Neural cell (in vitro differentiated cells): ENCODE data around the gene ZNF79. TPM values are rescaled to one million over a fixed set of nuclear protein-coding genes. Genes with fewer than 3 reads are reported as not detected.

Source experiments
- H2AFZ ChIP-seq: fragments of 200-600, 300-800 bp; sonication (generic), shearing (Covaris generic); 2 replicates; pipeline ENCODE4 v1.6.0; 2014; ENCODE audit warnings: low read depth, mild to moderate bottlenecking, antibody characterized with exemption, low read length, moderate library complexity
- H3F3A ChIP-seq: fragments of 200-600 bp; shearing (Covaris generic); 2 replicates; pipeline ENCODE4 v1.6.1; 2016; ENCODE audit warnings: mild to moderate bottlenecking, moderate library complexity, mixed read lengths, antibody characterized with exemption, low read length; ENCODE audit not compliant: insufficient read depth, poor library complexity, severe bottlenecking
- H3K27ac ChIP-seq: fragments of 200-600, 300-800 bp; sonication (generic), shearing (Covaris generic); 2 replicates; pipeline ENCODE4 v1.5.1; 2014; ENCODE audit warnings: mild to moderate bottlenecking, low read length, moderate library complexity
- H3K27me3 ChIP-seq: fragments of 300-800, 200-600 bp; sonication (generic), shearing (Covaris generic); 2 replicates; pipeline ENCODE4 v1.6.0; 2014; ENCODE audit warnings: mild to moderate bottlenecking, low read depth, low read length, moderate library complexity; ENCODE audit not compliant: insufficient read depth
- H3K36me3 ChIP-seq: fragments of 300-800, 200-600 bp; sonication (generic), shearing (Covaris generic); 2 replicates; pipeline ENCODE4 v1.5.1; 2014; ENCODE audit warnings: mild to moderate bottlenecking, antibody characterized with exemption, low read length, moderate library complexity; ENCODE audit not compliant: insufficient read depth
- H3K4me2 ChIP-seq: fragments of 300-800, 200-600 bp; sonication (generic), shearing (Covaris generic); 2 replicates; pipeline ENCODE4 v1.6.0; 2014; ENCODE audit warnings: mild to moderate bottlenecking, low read length
- H3K4me3 ChIP-seq: fragments of 300-800, 200-600 bp; sonication (generic), shearing (Covaris generic); 2 replicates; pipeline ENCODE4 v1.5.1; 2014; ENCODE audit warnings: mild to moderate bottlenecking, low read length, moderate library complexity
- H3K79me2 ChIP-seq: fragments of 200-600 bp; shearing (Covaris generic); replicated peaks from 2 replicates; pipeline ENCODE4 v1.6.0; 2014; ENCODE audit warnings: mild to moderate bottlenecking, low read length, moderate library complexity; ENCODE audit not compliant: insufficient read depth
- H3K9ac ChIP-seq: fragments of 300-800, 200-600 bp; sonication (generic), shearing (Covaris generic); 2 replicates; pipeline ENCODE4 v1.6.1; 2016; ENCODE audit warnings: mild to moderate bottlenecking, low read length, mixed read lengths
- H3K9me2 ChIP-seq: fragments of 200-600 bp; shearing (Covaris generic); 2 replicates; pipeline ENCODE4 v1.6.1; 2016; ENCODE audit warnings: mild to moderate bottlenecking, low read length, mixed read lengths; ENCODE audit not compliant: insufficient read depth
- H3K9me3 ChIP-seq: fragments of 200-600, 300-800 bp; sonication (generic), shearing (Covaris generic); 2 replicates; pipeline ENCODE4 v1.6.1; 2016; ENCODE audit warnings: mild to moderate bottlenecking, mixed run types, low read length, moderate library complexity, mixed read lengths
- H4K20me1 ChIP-seq: fragments of 200-600 bp; shearing (Covaris generic); 2 replicates; pipeline ENCODE4 v1.6.1; 2016; ENCODE audit warnings: mild to moderate bottlenecking, mixed run types; ENCODE audit not compliant: insufficient read depth
- CTCF ChIP-seq: fragments of 450-650 bp; IDR thresholded peaks from 2 replicates; pipeline ENCODE4 v1.5.1; 2014; ENCODE audit warnings: antibody characterized with exemption, mild to moderate bottlenecking, moderate library complexity; ENCODE audit not compliant: poor library complexity, severe bottlenecking
- EP300 ChIP-seq: fragments of 450-650 bp; conservative IDR thresholded peaks from 2 replicates; pipeline ENCODE4 v1.6.1; 2014; ENCODE audit warnings: antibody characterized with exemption, mild to moderate bottlenecking, moderate library complexity; ENCODE audit not compliant: poor library complexity, severe bottlenecking
- EZH2 ChIP-seq: fragments of 200-600, 300-800 bp; shearing (Covaris generic), sonication (generic); IDR thresholded peaks from 2 replicates; pipeline ENCODE4 v1.6.1; 2014; ENCODE audit warnings: antibody characterized with exemption, low read length, borderline replicate concordance, mild to moderate bottlenecking; ENCODE audit not compliant: insufficient read depth, poor library complexity, severe bottlenecking
- MXI1 ChIP-seq: fragments of 450-650 bp; conservative IDR thresholded peaks from 2 replicates; pipeline ENCODE4 v1.6.1; 2014; ENCODE audit warnings: antibody characterized with exemption, mild to moderate bottlenecking; ENCODE audit not compliant: poor library complexity, severe bottlenecking
- POLR2AphosphoS5 ChIP-seq: IDR thresholded peaks from 2 replicates; pipeline ENCODE4 v1.6.1; 2012
- RAD21 ChIP-seq: fragments of 450-650 bp; conservative IDR thresholded peaks from 2 replicates; pipeline ENCODE4 v1.6.1; 2014; ENCODE audit warnings: antibody characterized with exemption, mild to moderate bottlenecking, moderate library complexity
- REST ChIP-seq: IDR thresholded peaks from 2 replicates; pipeline ENCODE4 v1.6.1; 2012; ENCODE audit warnings: borderline replicate concordance
- SMC3 ChIP-seq: fragments of 450-650 bp; conservative IDR thresholded peaks from 2 replicates; pipeline ENCODE4 v1.6.1; 2014; ENCODE audit warnings: antibody characterized with exemption, mild to moderate bottlenecking, moderate library complexity; ENCODE audit not compliant: poor library complexity
- TAF1 ChIP-seq: IDR thresholded peaks from 2 replicates; pipeline ENCODE4 v1.6.1; 2012; ENCODE audit warnings: low read depth
- polyA plus RNA-seq: library from polyadenylated mRNA; depleted of rRNA; stranded (reverse); fragments of >200 nt; gene quantifications from 2 replicates; pipeline ENCODE4 v1.2.3, GENCODE V29; 2014

Gene ZNF79
- polyA plus RNA-seq, 1 donor from 2014 or later = 2.9 TPM

- no peaks in the 10 kb centered on the region for H3K9me2 ChIP-seq
- H3K27ac ChIP-seq = no peak overlapping the region
- peak overlapping the region; percentile 84 for H3K4me3 ChIP-seq
- no peaks in the 10 kb centered on the region for H3K79me2 ChIP-seq
- no peak overlapping the region for H3K4me2 ChIP-seq
- H3K27me3 ChIP-seq = no peaks in the 10 kb centered on the region
- no peak overlapping the region for H2AFZ ChIP-seq
- H3F3A ChIP-seq = no peaks in the 10 kb centered on the region
- H3K36me3 ChIP-seq = no peaks in the 10 kb centered on the region
- H4K20me1 ChIP-seq = no peaks in the 10 kb centered on the region
- TF ChIP-seq REST (no peak), RAD21 (no peak), POLR2AphosphoS5 (no peak), SMC3 (no peak), MXI1 (no peak)
- no peaks in the 10 kb centered on the region for H3K9me3 ChIP-seq
- H3K9ac ChIP-seq = no peak overlapping the region
These were observed 25.3 kb upstream of the ZNF79 start for GRCh38 chr9:127398715-127399400.

GRCh38 chr9:127399736-127400269 lies 24.4 kb upstream of the ZNF79 start:
- Histone ChIP-seq H3K79me2 (no peaks in the 10 kb centered on the region), H3K27me3 (no peaks in the 10 kb centered on the region), H3K4me2 (no peak overlapping the region), H3F3A (no peaks in the 10 kb centered on the region), H3K36me3 (no peaks in the 10 kb centered on the region), H2AFZ (no peak overlapping the region), H3K4me3 (no peak overlapping the region), H3K9me2 (no peaks in the 10 kb centered on the region), H3K9ac (no peak overlapping the region), H3K27ac (no peak overlapping the region), H3K9me3 (no peaks in the 10 kb centered on the region), H4K20me1 (no peaks in the 10 kb centered on the region)
- TF ChIP-seq POLR2AphosphoS5 = no peak
- TF ChIP-seq CTCF = no peak
- no peak for TF ChIP-seq MXI1
- no peak for TF ChIP-seq EZH2
- no peak for TF ChIP-seq TAF1
- TF ChIP-seq EP300 = no peak
- no peak for TF ChIP-seq RAD21
- TF ChIP-seq SMC3 = no peak
- no peak for TF ChIP-seq REST
